NT2/D1 (cell line): Measurements from ENCODE around the gene C20orf141.

ENCODE experiments used
- SUZ12 ChIP-seq: IDR thresholded peaks from 2 replicates; pipeline ENCODE4 v1.6.1; 2011; ENCODE audit not compliant: insufficient read length, insufficient read depth; ENCODE audit errors: extremely low read depth
- YY1 ChIP-seq: IDR thresholded peaks from 2 replicates; pipeline ENCODE4 v1.6.1; 2011; ENCODE audit not compliant: insufficient read length, insufficient read depth
- ZNF274 ChIP-seq: IDR thresholded peaks from 2 replicates; pipeline ENCODE4 v1.6.1; 2011; ENCODE audit warnings: mild to moderate bottlenecking, low read depth, low read length

DNA sequence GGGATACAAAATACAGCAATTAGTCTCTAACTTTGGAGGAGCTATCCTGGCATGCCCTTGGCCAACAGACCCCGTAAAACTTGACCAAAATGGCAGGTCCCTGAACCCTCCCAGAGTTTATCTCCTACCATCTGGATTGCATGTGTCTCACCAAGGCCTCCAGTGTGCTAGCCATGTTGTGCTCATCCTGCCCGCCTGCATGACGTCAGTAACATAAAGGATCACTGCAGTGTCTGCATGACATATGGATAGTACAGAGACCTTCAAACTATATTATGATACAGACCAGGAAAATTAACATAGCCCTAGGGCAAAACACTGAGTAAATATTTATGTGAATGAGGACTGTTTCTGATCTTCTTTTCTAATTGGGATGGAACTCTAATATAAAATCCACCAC, 39.6 kb upstream of the C20orf141 start:
- TF ChIP-seq YY1 (no peak), ZNF274 (no peak), SUZ12 (no peak)
